SK-N-SH (cell line): Measurements from ENCODE around the gene ETS2. TPM values are rescaled to one million over a fixed set of nuclear protein-coding genes. Genes with fewer than 3 reads are reported as not detected.

ENCODE experiments used
- CTCF ChIA-PET: fragments of 300-600, 350-600 bp; formaldehyde crosslinking; extraction: SDS; loops from one replicate; lab custom pipeline; 2021; lab: Yijun Ruan, JAX
- POLR2A ChIA-PET: fragments of 350-600 bp; sonication (Branson Sonifier 250); formaldehyde crosslinking; extraction: SDS; loops from one replicate; lab custom pipeline; 2020; ENCODE audit warnings: antibody characterized with exemption, inconsistent platforms; lab: Yijun Ruan, JAX
- DNase-seq: peaks from one replicate; pipeline ENCODE4 v3.0.0; 2012
- H2AFZ ChIP-seq: fragments of 200-600 bp; sonication (generic); 2 replicates; pipeline ENCODE4 v1.8.1; 2016; ENCODE audit warnings: antibody characterized with exemption, mild to moderate bottlenecking, low read depth
- H3F3A ChIP-seq: fragments of 200-600 bp; sonication (generic); replicated peaks from 2 replicates; pipeline ENCODE3; 2016; ENCODE audit warnings: antibody characterized with exemption, mild to moderate bottlenecking; ENCODE audit not compliant: insufficient read depth
- H3K27ac ChIP-seq, 2 experiments: fragments of 200-500 bp in 1 of 2; fragments of 200-600 bp in 1 of 2; sonication (Bioruptor generic) in 1 of 2; sonication (generic), shearing (Covaris generic) in 1 of 2; 2 replicates each; pipeline versions ENCODE4 v1.5.1 to v1.6.1; 2014 to 2016; ENCODE audit warnings: low read depth in 2 of 2, inconsistent platforms in 1 of 2, low read length in 1 of 2, mild to moderate bottlenecking in 1 of 2, mixed read lengths in 1 of 2
- H3K27me3 ChIP-seq: fragments of 200-600 bp; sonication (generic), shearing (Covaris generic); 2 replicates; pipeline ENCODE4 v1.6.1; 2016; ENCODE audit warnings: mixed run types; ENCODE audit not compliant: insufficient read depth
- H3K36me3 ChIP-seq, 2 experiments: fragments of 200-500 bp in 1 of 2; fragments of 200-600 bp in 1 of 2; sonication (Bioruptor generic) in 1 of 2; sonication (generic) in 1 of 2; replicated peaks in 1 of 2; 2 replicates each; pipeline versions ENCODE3 to v1.5.1; 2014 to 2016; ENCODE audit warnings: low read length in 1 of 2, mild to moderate bottlenecking in 1 of 2; ENCODE audit not compliant: insufficient read depth in 2 of 2, control insufficient read depth in 1 of 2
- H3K4me1 ChIP-seq, 2 experiments: fragments of 200-500 bp in 1 of 2; fragments of 200-600 bp in 1 of 2; sonication (Bioruptor generic) in 1 of 2; sonication (generic), shearing (Covaris generic) in 1 of 2; 2 replicates each; pipeline versions ENCODE4 v1.5.1 to v1.6.1; 2014 to 2016; ENCODE audit warnings: low read depth in 1 of 2, low read length in 1 of 2, mixed run types in 1 of 2; ENCODE audit not compliant: insufficient read depth in 2 of 2, control insufficient read depth in 1 of 2
- H3K4me2 ChIP-seq: fragments of 200-600 bp; sonication (generic), shearing (Covaris generic); 2 replicates; pipeline ENCODE4 v1.6.1; 2017; ENCODE audit warnings: mixed run types
- H3K4me3 ChIP-seq, 2 experiments: fragments of 200-500 bp in 1 of 2; fragments of 200-600 bp in 1 of 2; sonication (Bioruptor generic) in 1 of 2; sonication (generic), shearing (Covaris generic) in 1 of 2; 2 replicates each; pipeline versions ENCODE4 v1.5.1 to v1.8.1; 2014 to 2016; ENCODE audit warnings: low read depth in 2 of 2, inconsistent platforms in 1 of 2, low read length in 1 of 2, mild to moderate bottlenecking in 1 of 2, mixed read lengths in 1 of 2, moderate library complexity in 1 of 2
- H3K79me2 ChIP-seq: fragments of 200-600 bp; sonication (generic); 2 replicates; pipeline ENCODE4 v1.8.1; 2017; ENCODE audit warnings: mild to moderate bottlenecking; ENCODE audit not compliant: insufficient read depth
- H3K9ac ChIP-seq: fragments of 200-600 bp; sonication (generic); 2 replicates; pipeline ENCODE4 v1.6.1; 2017; ENCODE audit warnings: mixed run types
- H3K9me2 ChIP-seq: fragments of 200-600 bp; sonication (generic); 2 replicates; pipeline ENCODE4 v1.6.1; 2017; ENCODE audit warnings: mixed run types
- H3K9me3 ChIP-seq: fragments of 200-600 bp; sonication (generic); 2 replicates; pipeline ENCODE4 v1.6.1; 2017; ENCODE audit warnings: mixed run types, mild to moderate bottlenecking, moderate library complexity
- H4K20me1 ChIP-seq: fragments of 200-600 bp; sonication (generic); 2 replicates; pipeline ENCODE4 v1.6.1; 2017; ENCODE audit warnings: mild to moderate bottlenecking, mixed run types; ENCODE audit not compliant: insufficient read depth
- CTCF ChIP-seq: fragments of 200-600 bp; sonication (generic); IDR thresholded peaks from 2 replicates; pipeline ENCODE4 v1.6.1; 2017; ENCODE audit warnings: antibody characterized with exemption, mild to moderate bottlenecking, moderate library complexity
- EZH2phosphoT487 ChIP-seq: fragments of 200-600 bp; sonication (generic); IDR thresholded peaks from 2 replicates; pipeline ENCODE4 v1.6.1; 2017; ENCODE audit warnings: low read depth, mixed run types, mild to moderate bottlenecking, antibody characterized with exemption, moderate library complexity, borderline replicate concordance
- MEF2A ChIP-seq: IDR thresholded peaks from 2 replicates; pipeline ENCODE4 v1.4.0; 2012; ENCODE audit warnings: low read depth, borderline replicate concordance
- POLR2AphosphoS5 ChIP-seq: IDR thresholded peaks from 2 replicates; pipeline ENCODE4 v1.6.1; 2012; ENCODE audit warnings: low read depth, low read length
- RAD21 ChIP-seq: IDR thresholded peaks from 2 replicates; pipeline ENCODE4 v1.6.1; 2012; ENCODE audit warnings: mild to moderate bottlenecking, low read length
- RXRA ChIP-seq: IDR thresholded peaks from 2 replicates; pipeline ENCODE4 v1.4.0; 2012; ENCODE audit warnings: low read depth, mild to moderate bottlenecking, borderline replicate concordance
- TAF1 ChIP-seq: IDR thresholded peaks from 2 replicates; pipeline ENCODE4 v1.6.1; 2012; ENCODE audit warnings: low read depth, mild to moderate bottlenecking, low read length, moderate library complexity, borderline replicate concordance
- YY1 ChIP-seq: IDR thresholded peaks from 2 replicates; pipeline ENCODE4 v1.4.0; 2012; ENCODE audit warnings: low read depth, mild to moderate bottlenecking
- WGBS: methylation state at CpG from one replicate; pipeline ENCODE4 v1.1.6; 2017; ENCODE audit warnings: low lambda C conversion rate; 5-methylcytosine and 5-hydroxymethylcytosine counted together
- polyA plus RNA-seq, 3 experiments: library from polyadenylated mRNA; depleted of rRNA; stranded (reverse); fragments of >200 nt; gene quantifications; 2 replicates each; pipeline ENCODE4 v1.2.3, GENCODE V29; 2012
- TF ChIP-seq, protein P1 (sequence below): IDR thresholded peaks from 2 replicates; pipeline ENCODE4 v1.4.0; 2012; ENCODE audit warnings: low read depth
- TF ChIP-seq, protein P2 (sequence below): fragments of 150-350 bp; IDR thresholded peaks from 2 replicates; pipeline ENCODE4 v1.6.1; 2016; ENCODE audit warnings: mild to moderate bottlenecking, low read depth, low read length

The ETS2 gene
- polyA plus RNA-seq, 1 of the 3 experiments (the other 2 are of a cell fraction), result 16.3 TPM

- TF ChIP-seq, protein P1, sequence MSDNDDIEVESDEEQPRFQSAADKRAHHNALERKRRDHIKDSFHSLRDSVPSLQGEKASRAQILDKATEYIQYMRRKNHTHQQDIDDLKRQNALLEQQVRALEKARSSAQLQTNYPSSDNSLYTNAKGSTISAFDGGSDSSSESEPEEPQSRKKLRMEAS, result no peak
- TF ChIP-seq RAD21 (no peak), RXRA (no peak), POLR2AphosphoS5 (no peak), YY1 (no peak), TAF1 (no peak)
- TF ChIP-seq, protein P2, sequence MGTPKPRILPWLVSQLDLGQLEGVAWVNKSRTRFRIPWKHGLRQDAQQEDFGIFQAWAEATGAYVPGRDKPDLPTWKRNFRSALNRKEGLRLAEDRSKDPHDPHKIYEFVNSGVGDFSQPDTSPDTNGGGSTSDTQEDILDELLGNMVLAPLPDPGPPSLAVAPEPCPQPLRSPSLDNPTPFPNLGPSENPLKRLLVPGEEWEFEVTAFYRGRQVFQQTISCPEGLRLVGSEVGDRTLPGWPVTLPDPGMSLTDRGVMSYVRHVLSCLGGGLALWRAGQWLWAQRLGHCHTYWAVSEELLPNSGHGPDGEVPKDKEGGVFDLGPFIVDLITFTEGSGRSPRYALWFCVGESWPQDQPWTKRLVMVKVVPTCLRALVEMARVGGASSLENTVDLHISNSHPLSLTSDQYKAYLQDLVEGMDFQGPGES, result no peak
Measured at GRCh38 chr21:38832664-38833063, 26.9 kb downstream of the ETS2 start (continued).

GRCh38 chr21:38833117-38833516 is 27.4 kb downstream of the ETS2 start:
- Histone ChIP-seq H3K4me1 (peaks cover 3 to 4% of the 10 kb centered on the region in 2 experiments; a peak in 2 of 4 replicates), H3K9me2 (no peaks in the 10 kb centered on the region), H3F3A (no peaks in the 10 kb centered on the region), H3K27me3 (no peaks in the 10 kb centered on the region), H3K9me3 (no peaks in the 10 kb centered on the region), H3K27ac (no peak overlapping the region), H2AFZ (no peak overlapping the region), H3K36me3 (no peaks in the 10 kb centered on the region), H3K9ac (no peak overlapping the region), H3K4me3 (no peak overlapping the region), H3K79me2 (no peaks in the 10 kb centered on the region), H4K20me1 (no peaks in the 10 kb centered on the region)
- WGBS, result 66% methylated on average over 3 of the region's 3 CpGs
- DNase-seq, result no peak
- POLR2A ChIA-PET, result no interaction called here
- TF ChIP-seq POLR2AphosphoS5 (no peak), CTCF (peak; percentile 16; the same call in 1 of the 2 replicates)
- TF ChIP-seq, all 33 proteins: peak for 1
- CTCF ChIA-PET, result no interaction called here
- H3K4me2 ChIP-seq, result no peak overlapping the region

- no peak for TF ChIP-seq MEF2A
- TF ChIP-seq EZH2phosphoT487, result no peak
- TF ChIP-seq YY1, result no peak
- Histone ChIP-seq H3K9me3 (no peaks in the 10 kb centered on the region), H3K9me2 (no peaks in the 10 kb centered on the region), H3K4me3 (no peak overlapping the region), H3K9ac (no peak overlapping the region), H3K27ac (no peak overlapping the region), H3K4me2 (no peak overlapping the region), H4K20me1 (no peaks in the 10 kb centered on the region), H3F3A (peaks cover 11% of the 10 kb centered on the region), H2AFZ (no peak overlapping the region), H3K36me3 (no peaks in the 10 kb centered on the region), H3K4me1 (peaks cover 3 to 14% of the 10 kb centered on the region in 2 experiments; a peak in 3 of 4 replicates), H3K79me2 (no peaks in the 10 kb centered on the region), H3K27me3 (no peaks in the 10 kb centered on the region)
- ChIA-PET CTCF (interaction anchor here (1.1 kb wide), 1 partner anchor 9 kb away, joined by 3 read pairs; no protein-coding TSS in a partner anchor), POLR2A (no interaction called here)
- 75% methylated on average over 3 of the region's 3 CpGs for WGBS
- no peak for DNase-seq
Measured at GRCh38 chr21:38834725-38835124, 29.0 kb downstream of the ETS2 start.
